Measurements from ENCODE around the gene FUOM.

FUOM gene

GRCh38 chr10:133329491-133330202 lies 28.2 kb downstream of the FUOM start:
- TF ChIP-seq EP300 (IDR thresholded peaks at IDR 0.05; ENCODE audit: borderline replicate concordance), result peak; percentile 33; the same call in 1 of the 2 replicates
- TF ChIP-seq EGR1 (IDR thresholded peaks at IDR 0.05), result no peak; the same call in 1 of the 2 replicates
- peak; percentile 71 for TF ChIP-seq TCF12 (IDR thresholded peaks at IDR 0.05; ENCODE audit: low read depth)
- peak; percentile 68 for TF ChIP-seq NFIC (IDR thresholded peaks at IDR 0.05)
- no peak for TF ChIP-seq TAF1 (IDR thresholded peaks at IDR 0.05; ENCODE audit: low read depth)
- TF ChIP-seq USF1 (IDR thresholded peaks at IDR 0.05), result no peak
- peak; percentile 57; the same call in 1 of the 2 replicates for TF ChIP-seq MAX (IDR thresholded peaks at IDR 0.05)
- TF ChIP-seq TEAD4 (IDR thresholded peaks at IDR 0.05), result peak; percentile 94
- peak; percentile 71; the same call in 1 of the 2 replicates for TF ChIP-seq ZBTB7A (IDR thresholded peaks at IDR 0.05; ENCODE audit: low read depth)
- peak; percentile 89 for TF ChIP-seq RAD21 (IDR thresholded peaks at IDR 0.05; ENCODE audit: low read depth)
- no peak for TF ChIP-seq REST (IDR thresholded peaks at IDR 0.05; ENCODE audit: low read depth)

- TF ChIP-seq EP300 (IDR thresholded peaks at IDR 0.05; ENCODE audit: borderline replicate concordance) (0 out of 2 replicates have a peak, but pooled peaks have one; percentile 9), ZBTB7A (IDR thresholded peaks at IDR 0.05; ENCODE audit: low read depth) (no peak; the same call in 1 of the 2 replicates)
Observed at GRCh38 chr10:133328358-133329343, 29.2 kb downstream of the FUOM start.

GRCh38 chr10:133327651-133328357 lies 30.0 kb downstream of the FUOM start:
- peak; percentile 75 for TF ChIP-seq TCF12 (IDR thresholded peaks at IDR 0.05; ENCODE audit: low read depth)
- TF ChIP-seq MAX (IDR thresholded peaks at IDR 0.05), result no peak
- TF ChIP-seq FOXM1 (IDR thresholded peaks at IDR 0.05; ENCODE audit: borderline replicate concordance, low read depth), result no peak
- TF ChIP-seq NFIC (IDR thresholded peaks at IDR 0.05), result peak; percentile 56
- TF ChIP-seq RAD21 (IDR thresholded peaks at IDR 0.05; ENCODE audit: low read depth), result peak; percentile 35; the same call in 1 of the 2 replicates
- TF ChIP-seq USF1 (IDR thresholded peaks at IDR 0.05), result no peak
- peak; percentile 65 for TF ChIP-seq ZBTB7A (IDR thresholded peaks at IDR 0.05; ENCODE audit: low read depth)
- TF ChIP-seq EP300 (IDR thresholded peaks at IDR 0.05; ENCODE audit: borderline replicate concordance), result no peak

- TF ChIP-seq CREB1 (IDR thresholded peaks at IDR 0.05; ENCODE audit: low read depth) (no peak), REST (IDR thresholded peaks at IDR 0.05; ENCODE audit: low read depth) (no peak), EP300 (IDR thresholded peaks at IDR 0.05; ENCODE audit: borderline replicate concordance) (peak; percentile 75), RAD21 (IDR thresholded peaks at IDR 0.05; ENCODE audit: low read depth) (no peak), YY1 (IDR thresholded peaks at IDR 0.05; ENCODE audit: low read depth) (peak; percentile 10; the same call in 1 of the 2 replicates), CEBPB (IDR thresholded peaks at IDR 0.05) (no peak), TAF1 (IDR thresholded peaks at IDR 0.05; ENCODE audit: low read depth) (peak; percentile 10; the same call in 1 of the 2 replicates), EGR1 (IDR thresholded peaks at IDR 0.05) (no peak), TCF12 (IDR thresholded peaks at IDR 0.05; ENCODE audit: low read depth) (peak; percentile 78; the same call in 1 of the 2 replicates), USF1 (IDR thresholded peaks at IDR 0.05) (peak; percentile 56), ZBTB7A (IDR thresholded peaks at IDR 0.05; ENCODE audit: low read depth) (peak; percentile 81), FOXM1 (IDR thresholded peaks at IDR 0.05; ENCODE audit: borderline replicate concordance, low read depth) (no peak; the same call in 1 of the 2 replicates), MAX (IDR thresholded peaks at IDR 0.05) (peak; percentile 37), NFIC (IDR thresholded peaks at IDR 0.05) (peak; percentile 50; the same call in 1 of the 2 replicates), TEAD4 (IDR thresholded peaks at IDR 0.05) (peak; percentile 72)
Observed at GRCh38 chr10:133326745-133327650, 30.8 kb downstream of the FUOM start.

Data from Ishikawa (cell line).